ENCODE results near the gene SNX24. TPM values are rescaled to one million over a fixed set of nuclear protein-coding genes. Genes with fewer than 3 reads are reported as not detected.

The SNX24 gene, protein sequence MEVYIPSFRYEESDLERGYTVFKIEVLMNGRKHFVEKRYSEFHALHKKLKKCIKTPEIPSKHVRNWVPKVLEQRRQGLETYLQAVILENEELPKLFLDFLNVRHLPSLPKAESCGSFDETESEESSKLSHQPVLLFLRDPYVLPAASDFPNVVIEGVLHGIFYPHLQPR
- 10 to 100 TPM; 31.0 to 63.3 TPM for total RNA-seq

DNA sequence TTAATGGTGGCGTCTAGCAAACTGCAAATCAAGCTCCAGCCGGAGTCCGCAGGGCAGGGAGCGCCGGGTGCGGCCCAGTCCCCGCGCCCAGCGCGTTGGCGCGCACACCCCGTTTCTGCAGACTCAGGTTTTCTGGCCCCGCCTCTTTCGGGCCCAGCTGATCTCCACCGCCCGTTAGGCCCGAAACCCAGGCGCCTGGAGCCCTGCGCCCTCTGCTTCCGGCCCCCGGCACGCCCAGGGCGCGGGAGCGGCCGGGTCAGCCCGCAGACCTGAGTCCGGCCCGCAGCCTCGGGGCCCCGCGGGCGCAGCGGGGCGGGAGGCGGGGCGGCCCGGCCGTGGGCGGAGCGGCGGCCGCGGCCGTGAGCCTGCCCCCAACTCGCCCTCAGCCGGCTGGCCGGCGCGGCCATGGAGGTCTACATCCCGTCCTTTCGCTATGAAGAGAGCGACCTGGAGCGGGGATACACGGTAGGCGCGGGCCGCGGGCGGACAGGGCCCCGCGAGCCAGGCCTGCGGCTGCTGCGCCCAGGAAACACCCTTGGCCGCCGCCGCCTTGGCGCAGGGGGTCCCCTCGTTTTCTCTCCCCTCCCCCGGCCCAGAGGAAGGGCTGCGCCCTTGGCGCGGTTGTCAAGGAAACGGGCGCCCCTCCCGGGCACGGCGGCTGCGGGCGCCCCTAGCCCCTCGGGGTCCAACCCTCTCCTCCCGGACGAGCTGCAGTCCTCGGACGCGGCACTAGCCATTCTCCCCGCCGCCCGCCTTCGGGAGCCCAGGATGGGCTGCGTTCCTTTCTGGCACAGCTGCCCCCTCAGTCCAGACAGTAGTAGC lies at the start of gene SNX24:
Gene SNX24, plus strand, starts transcription at position 385 of the 822 bp plus-strand sequence. Its CDS starts 21 bp downstream, at position 406.

DNA sequence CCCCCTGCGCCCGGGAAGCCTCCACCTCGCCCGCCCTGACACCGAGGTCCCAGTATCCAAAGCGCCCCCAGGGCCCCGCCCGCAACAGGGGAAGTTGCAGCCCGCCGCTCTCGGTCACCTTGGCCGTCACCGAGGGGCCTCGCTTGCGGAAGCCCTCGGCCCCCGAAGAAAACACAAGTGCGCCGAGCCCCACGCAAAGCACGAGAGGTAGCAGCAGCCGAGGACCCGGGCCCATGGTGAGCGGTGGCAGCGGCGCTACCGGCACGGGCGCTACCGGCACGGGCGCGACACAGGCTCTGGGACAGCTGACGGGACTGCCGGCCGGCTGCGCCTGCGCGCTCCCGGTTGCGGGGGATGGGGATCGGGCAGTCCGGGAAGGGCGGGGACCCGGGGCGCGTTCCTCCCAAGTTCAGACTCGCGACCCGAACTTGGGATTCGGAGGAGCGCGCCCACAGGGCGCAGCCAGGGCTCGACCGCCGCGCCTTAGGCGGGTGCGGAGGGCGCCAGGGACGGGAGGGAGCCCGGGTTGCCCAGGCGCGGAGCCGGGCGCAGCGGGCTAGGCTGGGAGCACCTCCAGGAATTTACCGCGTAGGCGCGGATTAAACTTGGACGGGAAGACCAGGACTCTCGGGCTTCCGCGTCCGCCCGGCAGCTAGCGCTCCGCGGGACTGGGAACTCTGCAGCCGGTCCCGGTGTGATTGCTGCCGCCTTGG lies 191.1 kb downstream of the SNX24 start, which contains the start of gene PPIC:
Gene PPIC, minus strand, starts transcription at position 335 of the 713 bp plus-strand sequence. Its CDS starts 100 bp downstream, at position 235.

Small RNA genes lying within 50 kb of the gene (small RNA-seq; reads per million reads assigned to genes)
- gene RN7SL689P, result 0 reads per million in 2 donors

Other genes with a start within 250 kb of the SNX24 start
- gene SNX2, start 70.5 kb upstream of the SNX24 start, total RNA-seq, result 100 to 1,000 TPM; 121 to 147 TPM
- gene PPIC, start 191.1 kb downstream of the SNX24 start, total RNA-seq, result 10 to 100 TPM in 1 of 2 donors, 1 to 10 TPM in 1; 7.6 to 12.0 TPM
- under 1 TPM in 1 of 2 donors, not detected in 1; under 0.01 TPM for gene PRDM6, start 243.6 kb downstream of the SNX24 start, total RNA-seq